Measurements from ENCODE around the gene SMC4. TPM values are rescaled to one million over a fixed set of nuclear protein-coding genes. Genes with fewer than 3 reads are reported as not detected.
A peak's percentile ranks its signal among the peaks of the same experiment; 100 is the strongest.

Gene SMC4
- polyA plus RNA-seq, 1 of the 3 experiments (the other 2 are of a cell fraction) = 26.1 TPM

- TF ChIP-seq, protein P1, sequence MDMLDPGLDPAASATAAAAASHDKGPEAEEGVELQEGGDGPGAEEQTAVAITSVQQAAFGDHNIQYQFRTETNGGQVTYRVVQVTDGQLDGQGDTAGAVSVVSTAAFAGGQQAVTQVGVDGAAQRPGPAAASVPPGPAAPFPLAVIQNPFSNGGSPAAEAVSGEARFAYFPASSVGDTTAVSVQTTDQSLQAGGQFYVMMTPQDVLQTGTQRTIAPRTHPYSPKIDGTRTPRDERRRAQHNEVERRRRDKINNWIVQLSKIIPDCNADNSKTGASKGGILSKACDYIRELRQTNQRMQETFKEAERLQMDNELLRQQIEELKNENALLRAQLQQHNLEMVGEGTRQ (IDR thresholded peaks at IDR 0.05; ENCODE audit: borderline replicate concordance, low read depth, low read length) = no peak
Observed at GRCh38 chr3:160378331-160379109, 20.9 kb upstream of the SMC4 start (continued).

- Histone ChIP-seq H3K4me1 (ENCODE audit: control insufficient read depth in 1 of 2, insufficient read depth in 2 of 2, low read depth in 1 of 2, low read length in 1 of 2) (peaks cover 0 to 5% of the 10 kb centered on the region in 2 experiments; a peak in 1 of 4 replicates), H3K79me2 (ENCODE audit: insufficient read depth) (peaks cover 11% of the 10 kb centered on the region; the same call in 1 of the 2 replicates), H2AFZ (ENCODE audit: low read depth) (no peak overlapping the region), H3K27me3 (ENCODE audit: insufficient read depth) (no peaks in the 10 kb centered on the region), H3K36me3 (replicated peaks in 1 of 2; ENCODE audit: control insufficient read depth in 1 of 2, insufficient read depth in 2 of 2, low read length in 1 of 2) (peaks cover 22 to 37% of the 10 kb centered on the region in 2 experiments), H3K9me3 (no peaks in the 10 kb centered on the region), H3K4me2 (0 out of 2 replicates have a peak overlapping the region, but pooled peaks have one; percentile 0), H3K9me2 (no peaks in the 10 kb centered on the region), H3K27ac (ENCODE audit: low read depth in 2 of 2, low read length in 1 of 2) (peak overlapping the region in 1 of 2 experiments; percentile 53; a peak in 1 of 4 replicates), H3K4me3 (ENCODE audit: low read depth in 2 of 2, low read length in 1 of 2) (no peak overlapping the region), H3F3A (replicated peaks; ENCODE audit: insufficient read depth) (peaks cover 23% of the 10 kb centered on the region), H3K9ac (no peak overlapping the region), H4K20me1 (ENCODE audit: insufficient read depth) (no peaks in the 10 kb centered on the region)
- 90% methylated on average over 4 of the region's 4 CpGs for WGBS (ENCODE audit: low lambda C conversion rate)
- no peak for TF ChIP-seq NRF1 (IDR thresholded peaks at IDR 0.05; ENCODE audit: low read depth, low read length)
- no peak for TF ChIP-seq YY1 (IDR thresholded peaks at IDR 0.05; ENCODE audit: low read depth)
- TF ChIP-seq ZBTB33 (IDR thresholded peaks at IDR 0.05; ENCODE audit: borderline replicate concordance, low read depth) = no peak
- no peak for TF ChIP-seq EZH2phosphoT487 (IDR thresholded peaks at IDR 0.05; ENCODE audit: borderline replicate concordance, low read depth)
- no peak for TF ChIP-seq FOXM1 (IDR thresholded peaks at IDR 0.05; ENCODE audit: low read depth)
- TF ChIP-seq, protein P1 (IDR thresholded peaks at IDR 0.05; ENCODE audit: borderline replicate concordance, low read depth, low read length) = no peak
- TF ChIP-seq, protein P2, sequence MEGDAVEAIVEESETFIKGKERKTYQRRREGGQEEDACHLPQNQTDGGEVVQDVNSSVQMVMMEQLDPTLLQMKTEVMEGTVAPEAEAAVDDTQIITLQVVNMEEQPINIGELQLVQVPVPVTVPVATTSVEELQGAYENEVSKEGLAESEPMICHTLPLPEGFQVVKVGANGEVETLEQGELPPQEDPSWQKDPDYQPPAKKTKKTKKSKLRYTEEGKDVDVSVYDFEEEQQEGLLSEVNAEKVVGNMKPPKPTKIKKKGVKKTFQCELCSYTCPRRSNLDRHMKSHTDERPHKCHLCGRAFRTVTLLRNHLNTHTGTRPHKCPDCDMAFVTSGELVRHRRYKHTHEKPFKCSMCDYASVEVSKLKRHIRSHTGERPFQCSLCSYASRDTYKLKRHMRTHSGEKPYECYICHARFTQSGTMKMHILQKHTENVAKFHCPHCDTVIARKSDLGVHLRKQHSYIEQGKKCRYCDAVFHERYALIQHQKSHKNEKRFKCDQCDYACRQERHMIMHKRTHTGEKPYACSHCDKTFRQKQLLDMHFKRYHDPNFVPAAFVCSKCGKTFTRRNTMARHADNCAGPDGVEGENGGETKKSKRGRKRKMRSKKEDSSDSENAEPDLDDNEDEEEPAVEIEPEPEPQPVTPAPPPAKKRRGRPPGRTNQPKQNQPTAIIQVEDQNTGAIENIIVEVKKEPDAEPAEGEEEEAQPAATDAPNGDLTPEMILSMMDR (IDR thresholded peaks at IDR 0.05) = no peak
- no peak for TF ChIP-seq TCF12 (IDR thresholded peaks at IDR 0.05)
- TF ChIP-seq, protein P3, sequence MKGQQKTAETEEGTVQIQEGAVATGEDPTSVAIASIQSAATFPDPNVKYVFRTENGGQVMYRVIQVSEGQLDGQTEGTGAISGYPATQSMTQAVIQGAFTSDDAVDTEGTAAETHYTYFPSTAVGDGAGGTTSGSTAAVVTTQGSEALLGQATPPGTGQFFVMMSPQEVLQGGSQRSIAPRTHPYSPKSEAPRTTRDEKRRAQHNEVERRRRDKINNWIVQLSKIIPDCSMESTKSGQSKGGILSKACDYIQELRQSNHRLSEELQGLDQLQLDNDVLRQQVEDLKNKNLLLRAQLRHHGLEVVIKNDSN (IDR thresholded peaks at IDR 0.05; ENCODE audit: borderline replicate concordance, low read depth) = no peak
- TF ChIP-seq RAD21 (IDR thresholded peaks at IDR 0.05; ENCODE audit: low read length) = no peak
- TF ChIP-seq RXRA (IDR thresholded peaks at IDR 0.05; ENCODE audit: borderline replicate concordance, low read depth) = no peak
- TF ChIP-seq, protein P4, sequence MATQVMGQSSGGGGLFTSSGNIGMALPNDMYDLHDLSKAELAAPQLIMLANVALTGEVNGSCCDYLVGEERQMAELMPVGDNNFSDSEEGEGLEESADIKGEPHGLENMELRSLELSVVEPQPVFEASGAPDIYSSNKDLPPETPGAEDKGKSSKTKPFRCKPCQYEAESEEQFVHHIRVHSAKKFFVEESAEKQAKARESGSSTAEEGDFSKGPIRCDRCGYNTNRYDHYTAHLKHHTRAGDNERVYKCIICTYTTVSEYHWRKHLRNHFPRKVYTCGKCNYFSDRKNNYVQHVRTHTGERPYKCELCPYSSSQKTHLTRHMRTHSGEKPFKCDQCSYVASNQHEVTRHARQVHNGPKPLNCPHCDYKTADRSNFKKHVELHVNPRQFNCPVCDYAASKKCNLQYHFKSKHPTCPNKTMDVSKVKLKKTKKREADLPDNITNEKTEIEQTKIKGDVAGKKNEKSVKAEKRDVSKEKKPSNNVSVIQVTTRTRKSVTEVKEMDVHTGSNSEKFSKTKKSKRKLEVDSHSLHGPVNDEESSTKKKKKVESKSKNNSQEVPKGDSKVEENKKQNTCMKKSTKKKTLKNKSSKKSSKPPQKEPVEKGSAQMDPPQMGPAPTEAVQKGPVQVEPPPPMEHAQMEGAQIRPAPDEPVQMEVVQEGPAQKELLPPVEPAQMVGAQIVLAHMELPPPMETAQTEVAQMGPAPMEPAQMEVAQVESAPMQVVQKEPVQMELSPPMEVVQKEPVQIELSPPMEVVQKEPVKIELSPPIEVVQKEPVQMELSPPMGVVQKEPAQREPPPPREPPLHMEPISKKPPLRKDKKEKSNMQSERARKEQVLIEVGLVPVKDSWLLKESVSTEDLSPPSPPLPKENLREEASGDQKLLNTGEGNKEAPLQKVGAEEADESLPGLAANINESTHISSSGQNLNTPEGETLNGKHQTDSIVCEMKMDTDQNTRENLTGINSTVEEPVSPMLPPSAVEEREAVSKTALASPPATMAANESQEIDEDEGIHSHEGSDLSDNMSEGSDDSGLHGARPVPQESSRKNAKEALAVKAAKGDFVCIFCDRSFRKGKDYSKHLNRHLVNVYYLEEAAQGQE (IDR thresholded peaks at IDR 0.05; ENCODE audit: low read depth, low read length) = no peak
- no peak for TF ChIP-seq GATA2 (CRISPR knock-in tag; IDR thresholded peaks at IDR 0.05)
- TF ChIP-seq CHD2 (IDR thresholded peaks at IDR 0.05; ENCODE audit: low read length, partially characterized antibody) = no peak
- ChIA-PET POLR2A (no interaction called here), CTCF (interaction anchor here (1.3 to 1.6 kb wide), 2 partner anchors 33 to 35 kb away, joined by 3 read pairs; no protein-coding TSS in a partner anchor)
- DNase-seq = no peak
Observed at GRCh38 chr3:160379628-160380214, 19.7 kb upstream of the SMC4 start.

Data from SK-N-SH (cell line).